ENCODE results near the gene TRIM33.

GRCh38 chr1:114397601-114398000 lies 113.4 kb downstream of the TRIM33 start:
- no peak for TF ChIP-seq CTCF (IDR thresholded peaks at IDR 0.05 in 4 of 5, conservative IDR thresholded peaks at IDR 0.05 in 1 of 5)
- TF ChIP-seq POLR2A (IDR thresholded peaks at IDR 0.05), result no peak
